CD4-positive, alpha-beta memory T cell (primary cell): ENCODE data around the gene HSD11B1L. TPM values are rescaled to one million over a fixed set of nuclear protein-coding genes. Genes with fewer than 3 reads are reported as not detected.
A peak's percentile ranks its signal among the peaks of the same experiment; 100 is the strongest.

ENCODE experiments used
- CTCF ChIA-PET: fragments of 350-600 bp; sonication (Branson Sonifier 250); formaldehyde crosslinking; loops from one replicate; lab custom pipeline; 2021; ENCODE audit warnings: inconsistent platforms; ENCODE audit not compliant: partially characterized antibody; lab: Charles Lee
- POLR2A ChIA-PET: fragments of 350-600 bp; sonication (Branson Sonifier 250); formaldehyde crosslinking; loops from one replicate; lab custom pipeline; 2021; ENCODE audit not compliant: partially characterized antibody; lab: Charles Lee
- DNase-seq, 5 donors: peaks; one replicate each; pipeline versions ENCODE4 v3.0.0 to v3.0.0-alpha.2; 2020 to 2022; ENCODE audit warnings: mixed read lengths in 1 of 5
- H3K27ac ChIP-seq: one replicate; pipeline ENCODE4 v1.7.0; 2013; ENCODE audit warnings: low read depth, low read length
- H3K27me3 ChIP-seq: 2 replicates; pipeline ENCODE4 v1.7.0; 2013; ENCODE audit warnings: mild to moderate bottlenecking, low read length, moderate library complexity; ENCODE audit not compliant: insufficient read depth
- H3K36me3 ChIP-seq: 2 replicates; pipeline ENCODE4 v1.7.0; 2013; ENCODE audit warnings: mild to moderate bottlenecking, low read length, moderate library complexity; ENCODE audit not compliant: insufficient read depth
- H3K4me1 ChIP-seq: 2 replicates; pipeline ENCODE4 v1.7.0; 2013; ENCODE audit warnings: mild to moderate bottlenecking, low read length, moderate library complexity; ENCODE audit not compliant: insufficient read depth
- H3K4me3 ChIP-seq, 2 donors: one replicate each; pipeline ENCODE4 v1.7.0; 2013; ENCODE audit warnings: low read length in 2 of 2, mild to moderate bottlenecking in 1 of 2
- H3K9me3 ChIP-seq, 2 donors: one replicate each; pipeline ENCODE4 v1.7.0; 2013; ENCODE audit warnings: low read length in 2 of 2, control low read depth in 1 of 2; ENCODE audit not compliant: control insufficient read depth in 1 of 2
- H3K27ac Mint-ChIP-seq, 7 donors: one replicate each; pipeline ENCODE4 v1.8.0; 2020 to 2021; ENCODE audit warnings: mixed read lengths in 7 of 7, mild to moderate bottlenecking in 6 of 7, inconsistent platforms in 3 of 7, moderate library complexity in 3 of 7
- H3K27me3 Mint-ChIP-seq, 2 donors: one replicate each; pipeline ENCODE4 v1.8.0; 2020 to 2021; ENCODE audit warnings: mixed read lengths in 2 of 2
- H3K36me3 Mint-ChIP-seq, 2 donors: one replicate each; pipeline ENCODE4 v1.8.0; 2020 to 2021; ENCODE audit warnings: mixed read lengths in 2 of 2, inconsistent platforms in 1 of 2, mild to moderate bottlenecking in 1 of 2
- H3K4me1 Mint-ChIP-seq, 4 donors: one replicate each; pipeline ENCODE4 v1.8.0; 2020 to 2021; ENCODE audit warnings: mixed read lengths in 4 of 4, mild to moderate bottlenecking in 1 of 4
- H3K4me3 Mint-ChIP-seq, 8 donors: one replicate each; pipeline ENCODE4 v1.8.0; 2020 to 2021; ENCODE audit warnings: mixed read lengths in 8 of 8, mild to moderate bottlenecking in 7 of 8, moderate library complexity in 6 of 8, inconsistent platforms in 3 of 8
- H3K9me3 Mint-ChIP-seq, 8 donors: one replicate each; pipeline ENCODE4 v1.8.0; 2020 to 2021; ENCODE audit warnings: mixed read lengths in 8 of 8, mild to moderate bottlenecking in 5 of 8, inconsistent platforms in 3 of 8, moderate library complexity in 1 of 8
- intact Hi-C: fragments of 100-400 bp; cut with micrococcal nuclease; formaldehyde crosslinking; loops from one replicate; pipeline ENCODE4 v1.15.1; 2023
- polyA plus RNA-seq, 2 donors: library from polyadenylated mRNA; unstranded; fragments of 300-500 nt; fragmentation: Illumina TruSeq; gene quantifications; one replicate each; pipeline ENCODE4 v1.2.3, GENCODE V29; 2021
- total RNA-seq, 2 experiments: library from RNA; stranded (reverse); gene quantifications; one replicate each; pipeline ENCODE4 v1.2.3, GENCODE V29; 2021

The HSD11B1L gene
- total and polyA plus RNA-seq, 4 experiments from 2014 or later, result 2.9 to 4.8 (median 3.9) TPM

DNA sequence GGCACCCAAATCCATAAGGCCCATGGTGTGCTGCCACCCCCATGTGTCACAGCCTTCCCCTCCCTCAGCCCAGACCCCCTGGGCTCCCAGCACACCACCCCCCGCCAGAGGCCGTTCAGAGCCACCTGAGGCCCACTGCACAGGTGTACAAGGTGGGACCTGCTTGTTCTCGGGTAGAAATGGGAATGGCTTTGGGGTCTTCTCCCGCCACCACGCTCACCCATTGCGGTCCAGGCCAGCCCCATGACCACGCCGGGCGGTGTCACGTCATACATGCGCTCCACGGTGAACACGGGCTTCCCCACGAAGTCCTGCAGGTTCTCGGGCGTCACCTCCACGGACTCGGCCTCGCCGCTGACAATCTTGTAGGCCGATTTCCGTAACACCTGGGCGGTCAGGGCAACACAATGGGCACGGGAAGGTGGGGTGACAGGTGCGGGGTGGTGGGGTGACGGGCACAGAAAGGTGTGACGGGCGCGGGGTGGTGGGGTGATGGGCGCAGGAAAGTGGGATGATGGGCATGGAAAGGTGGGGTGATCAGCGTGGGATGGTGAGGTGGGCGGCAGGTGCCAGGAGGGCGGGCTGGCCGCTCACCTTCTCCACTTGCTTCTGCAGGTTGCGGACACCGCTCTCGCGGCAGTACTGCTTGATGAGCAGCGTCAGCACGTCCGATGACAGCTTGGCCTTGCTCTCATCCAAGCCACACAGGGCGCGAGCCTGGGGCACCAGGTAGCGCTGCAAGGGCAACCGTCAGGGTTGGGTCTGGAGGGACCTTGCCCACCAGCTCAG is 13.5 kb downstream of the HSD11B1L start:
- Histone ChIP-seq H3K4me1 (peaks cover 24% of the 10 kb centered on the region), H3K9me3 (no peaks in the 10 kb centered on the region), H3K27me3 (no peaks in the 10 kb centered on the region), H3K36me3 (peaks cover 47% of the 10 kb centered on the region), H3K4me3 (no peak overlapping the region), H3K27ac (no peak overlapping the region)
- ChIA-PET CTCF (no interaction called here), POLR2A (interaction anchor here (1.1 to 1.6 kb wide), 3 partner anchors 25 to 26 kb away, joined by 3 to 4 read pairs (median 3); partner anchors contain the start of genes CATSPERD and LONP1)
- peaks cover 0 to 5% (median 0%) of the 10 kb centered on the region in 8 donors for H3K9me3 Mint-ChIP-seq
- H3K27ac Mint-ChIP-seq, result peak overlapping the region in 5 of 7 donors; percentile 8 to 100 (median 60)
- peaks cover 10 to 30% (median 20%) of the 10 kb centered on the region in 4 donors for H3K4me1 Mint-ChIP-seq
- no peak overlapping the region for H3K4me3 Mint-ChIP-seq
- no peak for DNase-seq
- H3K36me3 Mint-ChIP-seq, result peaks cover 0 to 58% of the 10 kb centered on the region in 2 donors
- intact Hi-C loops, result no loop called here
- no peaks in the 10 kb centered on the region for H3K27me3 Mint-ChIP-seq

DNA sequence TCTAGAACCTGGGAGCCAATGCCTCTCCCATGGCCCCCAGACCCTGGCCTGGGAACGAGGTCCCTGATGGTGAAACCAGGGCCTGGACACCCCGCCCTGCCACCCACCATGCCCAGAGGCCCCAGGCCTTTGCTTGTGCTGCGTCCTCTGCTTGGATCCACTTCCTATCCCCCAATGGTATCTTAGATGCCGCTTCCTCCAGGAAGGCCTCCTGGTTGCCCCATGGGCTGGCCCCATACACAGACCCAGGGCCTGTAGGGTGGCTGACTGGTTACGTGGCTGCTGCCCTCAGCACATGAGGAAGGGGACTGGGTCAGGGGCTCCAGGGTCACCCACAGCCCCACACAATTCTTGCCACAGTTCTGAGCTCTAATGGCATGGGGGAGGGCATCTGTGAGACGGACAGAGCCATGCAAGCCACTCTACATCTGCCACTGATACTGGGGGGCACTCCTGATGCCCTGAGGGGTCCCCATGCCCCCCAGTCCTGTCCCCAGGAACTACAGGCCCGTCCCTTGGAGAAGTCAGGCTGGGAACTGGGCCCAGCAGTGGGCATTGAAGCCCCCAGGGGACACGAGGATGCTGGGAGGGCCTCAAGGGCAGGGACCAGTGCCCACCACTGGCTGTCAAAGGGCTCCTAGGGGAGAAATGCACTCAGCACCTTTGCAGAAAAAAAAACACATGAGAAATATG is 14.3 kb downstream of the HSD11B1L start:
- Histone ChIP-seq H3K4me3 (no peak overlapping the region), H3K27me3 (no peaks in the 10 kb centered on the region), H3K36me3 (peaks cover 47% of the 10 kb centered on the region), H3K4me1 (peaks cover 19% of the 10 kb centered on the region), H3K27ac (no peak overlapping the region), H3K9me3 (no peaks in the 10 kb centered on the region)
- Mint-ChIP-seq H3K4me3 (no peak overlapping the region), H3K9me3 (peaks cover 0 to 5% (median 0%) of the 10 kb centered on the region in 8 donors), H3K27ac (peak overlapping the region in 2 of 7 donors; percentile 29 to 48), H3K4me1 (peaks cover 7 to 25% (median 15%) of the 10 kb centered on the region in 4 donors), H3K27me3 (no peaks in the 10 kb centered on the region), H3K36me3 (peaks cover 0 to 54% of the 10 kb centered on the region in 2 donors)
- intact Hi-C loops, result no loop called here
- ChIA-PET CTCF (no interaction called here), POLR2A (interaction anchor here (1.1 to 1.3 kb wide), 3 partner anchors 8 to 25 kb away, joined by 3 to 4 read pairs (median 4); partner anchors contain the start of genes CATSPERD and LONP1)
- DNase-seq, result no peak

GRCh38 chr19:5695649-5696195 is 14.9 kb downstream of the HSD11B1L start:
- peaks cover 19% of the 10 kb centered on the region for H3K4me1 ChIP-seq
- H3K27ac Mint-ChIP-seq, result peak overlapping the region in 1 of 7 donors; percentile 48
- no peak overlapping the region for H3K4me3 Mint-ChIP-seq
- H3K27ac ChIP-seq, result no peak overlapping the region
- no peaks in the 10 kb centered on the region for H3K27me3 Mint-ChIP-seq
- H3K36me3 Mint-ChIP-seq, result peaks cover 0 to 50% of the 10 kb centered on the region in 2 donors
- peaks cover 47% of the 10 kb centered on the region for H3K36me3 ChIP-seq
- H3K4me3 ChIP-seq, result no peak overlapping the region
- POLR2A ChIA-PET, result interaction anchor here (0.6 to 1.3 kb wide), 4 partner anchors 9 to 24 kb away, joined by 3 to 4 read pairs (median 4); partner anchors contain the start of genes CATSPERD and LONP1
- no peak for DNase-seq
- H3K9me3 ChIP-seq, result no peaks in the 10 kb centered on the region
- intact Hi-C loops, result no loop called here
- no peaks in the 10 kb centered on the region for H3K9me3 Mint-ChIP-seq
- peaks cover 4 to 19% (median 11%) of the 10 kb centered on the region in 4 donors for H3K4me1 Mint-ChIP-seq
- no peaks in the 10 kb centered on the region for H3K27me3 ChIP-seq
- CTCF ChIA-PET, result no interaction called here

DNA sequence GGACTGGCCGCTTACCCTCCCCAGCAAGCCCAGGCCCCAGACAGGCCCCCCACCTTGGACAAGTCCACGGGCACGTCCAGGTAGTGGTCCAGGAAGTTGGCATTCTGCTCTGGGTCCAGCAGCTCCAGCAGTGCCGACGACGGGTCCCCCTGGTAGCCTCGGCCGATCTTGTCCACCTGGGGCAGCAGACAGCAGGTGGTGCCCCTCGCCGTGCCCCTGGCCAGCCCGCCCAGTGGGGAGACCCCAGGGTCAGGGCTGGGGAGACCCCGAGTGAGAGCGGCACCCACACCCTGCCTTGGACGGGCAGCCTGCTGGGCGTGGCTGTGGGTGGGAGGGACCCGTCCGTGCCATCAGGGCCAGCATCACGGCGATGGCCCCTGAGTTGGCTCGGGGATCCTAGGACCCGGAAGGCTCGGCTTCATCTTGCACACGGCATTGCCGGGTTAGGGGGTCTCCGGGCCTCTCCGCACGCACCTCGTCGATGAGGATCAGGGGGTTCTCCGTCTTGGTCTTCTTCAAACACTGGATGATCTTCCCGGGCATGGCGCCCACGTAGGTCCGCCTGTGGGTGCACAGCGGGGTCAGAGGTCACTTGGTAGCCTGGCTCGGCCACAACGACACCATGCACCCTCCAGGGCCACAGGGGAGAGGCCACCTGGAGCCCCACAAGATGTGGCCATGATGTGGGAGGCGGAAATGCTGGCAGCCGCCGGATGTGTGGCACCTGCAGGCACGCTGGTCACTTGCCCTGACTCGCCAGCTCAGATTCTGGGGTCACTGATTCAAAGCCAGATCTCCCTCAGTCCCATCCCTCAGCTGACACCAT is 15.6 kb downstream of the HSD11B1L start:
- Histone ChIP-seq H3K27me3 (no peaks in the 10 kb centered on the region), H3K4me3 (no peak overlapping the region), H3K27ac (no peak overlapping the region), H3K36me3 (peaks cover 47% of the 10 kb centered on the region), H3K9me3 (no peaks in the 10 kb centered on the region), H3K4me1 (peaks cover 17% of the 10 kb centered on the region)
- ChIA-PET POLR2A (interaction anchor here (0.6 to 1.3 kb wide), 2 partner anchors 10 to 23 kb away, joined by 4 read pairs; partner anchors contain the start of gene LONP1), CTCF (no interaction called here)
- no peaks in the 10 kb centered on the region for H3K9me3 Mint-ChIP-seq
- no peak for DNase-seq
- H3K4me1 Mint-ChIP-seq, result peaks cover 3 to 14% (median 6%) of the 10 kb centered on the region in 4 donors
- H3K27me3 Mint-ChIP-seq, result no peaks in the 10 kb centered on the region
- H3K4me3 Mint-ChIP-seq, result no peak overlapping the region
- intact Hi-C loops, result no loop called here
- peaks cover 0 to 47% of the 10 kb centered on the region in 2 donors for H3K36me3 Mint-ChIP-seq
- peak overlapping the region in 2 of 7 donors; percentile 18 to 65 for H3K27ac Mint-ChIP-seq

- Mint-ChIP-seq H3K27me3 (no peaks in the 10 kb centered on the region), H3K4me3 (no peak overlapping the region), H3K4me1 (peaks cover 0 to 10% (median 4%) of the 10 kb centered on the region in 4 donors), H3K9me3 (no peaks in the 10 kb centered on the region), H3K27ac (peak overlapping the region in 3 of 7 donors; percentile 57 to 65 (median 63)), H3K36me3 (peaks cover 0 to 45% of the 10 kb centered on the region in 2 donors)
- Histone ChIP-seq H3K4me3 (no peak overlapping the region), H3K4me1 (peaks cover 9% of the 10 kb centered on the region), H3K27me3 (no peaks in the 10 kb centered on the region), H3K36me3 (peaks cover 43% of the 10 kb centered on the region), H3K27ac (no peak overlapping the region), H3K9me3 (no peaks in the 10 kb centered on the region)
- intact Hi-C loops, result no loop called here
- ChIA-PET CTCF (no interaction called here), POLR2A (interaction anchor here (1.5 kb wide), 1 partner anchor 22 kb away, joined by 4 read pairs; the partner anchor contains the start of gene LONP1)
- no peak for DNase-seq
Measured at GRCh38 chr19:5697022-5697889, 16.4 kb downstream of the HSD11B1L start.
